ENCODE data around the gene SLC46A2. TPM values are rescaled to one million over a fixed set of nuclear protein-coding genes. Genes with fewer than 3 reads are reported as not detected.

The SLC46A2 gene
- total and polyA plus RNA-seq, 8 donors = 0.18 to 0.37 TPM; not detected in 6

GRCh38 chr9:112841261-112841660 is 49.4 kb downstream of the SLC46A2 start:
- ATAC-seq = peak in 2 of 4 donors; percentile 11 to 28
- DNase-seq = no peak

GRCh38 chr9:112839331-112839730 is 51.3 kb downstream of the SLC46A2 start:
- TF ChIP-seq CTCF (IDR thresholded peaks at IDR 0.05) = no peak
- no peak for DNase-seq
- no peak overlapping the region for H3K4me3 ChIP-seq
- peaks cover 0 to 8% (median 4%) of the 10 kb centered on the region in 3 donors for H3K4me1 ChIP-seq
- H3K27me3 ChIP-seq = no peaks in the 10 kb centered on the region
- peaks cover 0 to 9% (median 0%) of the 10 kb centered on the region in 3 donors for H3K36me3 ChIP-seq
- intact Hi-C loops (cut with DNase I) = no loop called here
- peak in 1 of 4 donors; percentile 50 for ATAC-seq
- no peak overlapping the region for H3K27ac ChIP-seq
- 92 to 95% methylated on average over 8 of the region's 8 CpGs for WGBS, 2 donors
- no peak for FAIRE-seq
- H3K9me3 ChIP-seq = no peaks in the 10 kb centered on the region

More at GRCh38 chr9:112841261-112841660, 49.4 kb downstream of the SLC46A2 start:
- intact Hi-C loops (cut with DNase I) = no loop called here
- FAIRE-seq = no peak
- Histone ChIP-seq H3K36me3 (peaks cover 0 to 9% (median 0%) of the 10 kb centered on the region in 3 donors), H3K27ac (no peak overlapping the region), H3K4me3 (no peak overlapping the region), H3K4me1 (peaks cover 0 to 11% (median 8%) of the 10 kb centered on the region in 3 donors), H3K9me3 (no peaks in the 10 kb centered on the region), H3K27me3 (no peaks in the 10 kb centered on the region)
- TF ChIP-seq CTCF (IDR thresholded peaks at IDR 0.05) = no peak
- 61 to 63% methylated on average over 3 of the region's 3 CpGs for WGBS, 2 donors

GRCh38 chr9:112838342-112838741 is 52.3 kb downstream of the SLC46A2 start:
- WGBS, 2 donors = 96 to 98% methylated on average over 2 of the region's 2 CpGs
- H3K4me3 ChIP-seq = no peak overlapping the region
- no peak overlapping the region for H3K27ac ChIP-seq
- no peak for ATAC-seq
- no peak for TF ChIP-seq CTCF (IDR thresholded peaks at IDR 0.05)
- H3K27me3 ChIP-seq = no peaks in the 10 kb centered on the region
- H3K4me1 ChIP-seq = peaks cover 0 to 8% (median 4%) of the 10 kb centered on the region in 3 donors
- H3K36me3 ChIP-seq = peaks cover 0 to 9% (median 0%) of the 10 kb centered on the region in 3 donors
- no peaks in the 10 kb centered on the region for H3K9me3 ChIP-seq
- intact Hi-C loops (cut with DNase I) = no loop called here
- DNase-seq = no peak
- FAIRE-seq = no peak

- no peaks in the 10 kb centered on the region for H3K27me3 ChIP-seq
- peaks cover 0 to 8% (median 8%) of the 10 kb centered on the region in 3 donors for H3K4me1 ChIP-seq
- peaks cover 0 to 9% (median 0%) of the 10 kb centered on the region in 3 donors for H3K36me3 ChIP-seq
- DNase-seq = no peak
- FAIRE-seq = no peak
- TF ChIP-seq CTCF (IDR thresholded peaks at IDR 0.05) = no peak
- peak overlapping the region in 1 of 4 donors; percentile 51 for H3K27ac ChIP-seq
- no peak overlapping the region for H3K4me3 ChIP-seq
- ATAC-seq = peak; percentile 54 to 83 (median 66)
- 21 to 27% methylated on average over 3 of the region's 3 CpGs for WGBS, 2 donors
- no peaks in the 10 kb centered on the region for H3K9me3 ChIP-seq
- intact Hi-C loops (cut with DNase I) = no loop called here
These were observed 54.3 kb downstream of the SLC46A2 start for GRCh38 chr9:112836394-112836793.

- Histone ChIP-seq H3K27me3 (no peaks in the 10 kb centered on the region), H3K9me3 (no peaks in the 10 kb centered on the region), H3K36me3 (no peaks in the 10 kb centered on the region), H3K4me3 (no peak overlapping the region), H3K27ac (no peak overlapping the region), H3K4me1 (peaks cover 0 to 9% (median 8%) of the 10 kb centered on the region in 3 donors)
- intact Hi-C loops (cut with DNase I) = no loop called here
- FAIRE-seq (no peak), DNase-seq (no peak), ATAC-seq (no peak)
- TF ChIP-seq CTCF (IDR thresholded peaks at IDR 0.05) = no peak
- WGBS, 2 donors = 84 to 92% methylated on average over 4 of the region's 4 CpGs
These were observed 57.6 kb downstream of the SLC46A2 start for GRCh38 chr9:112833081-112833480.
